Retinal pigment epithelial cell (primary cell): ENCODE results near the gene HCN2.
"Not testable (repeated sequence)": the region's sequence is repeated elsewhere in the genome, so short reads cannot be mapped to it uniquely, and the experiment has no call there.

ENCODE experiments used
- DNase-seq: peaks from one replicate; pipeline ENCODE4 v3.0.0-alpha.2; 2010; ENCODE audit warnings: low read depth
- H3K4me3 ChIP-seq: 2 replicates; pipeline ENCODE4 v1.5.1; 2011; ENCODE audit warnings: mild to moderate bottlenecking, low read length, control low read depth, moderate library complexity
- CTCF ChIP-seq: conservative IDR thresholded peaks from 2 replicates; pipeline ENCODE4 v1.5.1; 2011; ENCODE audit warnings: low read depth, low read length, control low read depth, inconsistent platforms

HCN2 gene

GRCh38 chr19:601790-602189, 12.1 kb downstream of the HCN2 start:
- DNase-seq = no peak
- H3K4me3 ChIP-seq = no peak overlapping the region
- TF ChIP-seq CTCF = no peak

- DNase-seq = no peak
- H3K4me3 ChIP-seq = no peak overlapping the region
- no peak for TF ChIP-seq CTCF
These were observed 13.0 kb downstream of the HCN2 start for GRCh38 chr19:602391-603301.

GRCh38 chr19:603302-603639, 13.6 kb downstream of the HCN2 start:
- not testable (repeated sequence) for H3K4me3 ChIP-seq, DNase-seq

GRCh38 chr19:603779-604178, 14.1 kb downstream of the HCN2 start:
- not testable (repeated sequence) for DNase-seq, H3K4me3 ChIP-seq

GRCh38 chr19:604355-604754, 14.7 kb downstream of the HCN2 start:
- TF ChIP-seq CTCF = no peak

GRCh38 chr19:605061-605971, 15.6 kb downstream of the HCN2 start:
- not testable (repeated sequence) for H3K4me3 ChIP-seq, DNase-seq

More at GRCh38 chr19:604355-604754, 14.7 kb downstream of the HCN2 start:
- no peak for DNase-seq
- H3K4me3 ChIP-seq = no peak overlapping the region

- H3K4me3 ChIP-seq = no peak overlapping the region
- DNase-seq = no peak
- TF ChIP-seq CTCF = no peak
These were observed 17.8 kb downstream of the HCN2 start for GRCh38 chr19:607301-608154.
